Measurements from ENCODE around the gene LRBA. TPM values are rescaled to one million over a fixed set of nuclear protein-coding genes. Genes with fewer than 3 reads are reported as not detected.

LRBA gene
- total and polyA plus RNA-seq, 12 donors: 6.2 to 31.2 (median 23.9) TPM

GRCh38 chr4:150495550-150495949 is 519.5 kb downstream of the LRBA start:
- no peak for TF ChIP-seq CTCF (IDR thresholded peaks at IDR 0.05)
- no peaks in the 10 kb centered on the region for H3K4me1 ChIP-seq
- ATAC-seq: no peak
- H3K9me3 ChIP-seq: no peaks in the 10 kb centered on the region
- no peak overlapping the region for H3K27ac ChIP-seq
- DNase-seq: no peak
- no peaks in the 10 kb centered on the region for H3K27me3 ChIP-seq
- intact Hi-C loops (cut with DNase I): no loop called here
- no peak overlapping the region for H3K4me3 ChIP-seq
- no peaks in the 10 kb centered on the region for H3K36me3 ChIP-seq

DNA sequence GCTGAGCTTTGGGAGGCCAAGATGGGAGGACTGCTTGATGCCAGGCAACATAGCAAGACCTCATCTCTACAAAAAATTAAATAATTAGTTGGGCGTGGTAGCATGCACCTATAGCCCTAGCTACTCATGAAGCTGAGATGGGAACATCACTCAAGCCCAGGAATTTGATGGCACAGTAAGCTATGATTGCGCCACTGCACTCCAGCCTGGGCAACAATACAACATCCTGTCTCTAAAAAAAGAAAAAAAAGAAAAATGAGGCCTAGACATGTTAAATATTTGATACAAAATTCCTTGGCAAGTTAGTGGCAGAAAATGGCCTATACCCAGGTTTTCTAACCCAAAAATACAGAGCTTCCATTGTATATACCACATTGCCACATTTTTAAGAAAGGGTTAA is 521.2 kb downstream of the LRBA start:
- no peaks in the 10 kb centered on the region for H3K27me3 ChIP-seq
- H3K4me3 ChIP-seq: no peak overlapping the region
- TF ChIP-seq CTCF (IDR thresholded peaks at IDR 0.05): no peak
- 98 to 100% methylated on average over 2 of the region's 2 CpGs for WGBS, 2 donors
- ATAC-seq (no peak), DNase-seq (no peak)
- no peak overlapping the region for H3K27ac ChIP-seq
- no peaks in the 10 kb centered on the region for H3K9me3 ChIP-seq
- intact Hi-C loops (cut with DNase I): no loop called here
- H3K4me1 ChIP-seq: no peaks in the 10 kb centered on the region
- peaks cover 0 to 6% (median 0%) of the 10 kb centered on the region in 9 donors for H3K36me3 ChIP-seq

GRCh38 chr4:150491132-150492049 is 523.7 kb downstream of the LRBA start:
- WGBS, 2 donors: 59 to 64% methylated on average over 3 of the region's 3 CpGs
- no peaks in the 10 kb centered on the region for H3K27me3 ChIP-seq
- intact Hi-C loops (cut with DNase I): no loop called here
- H3K4me1 ChIP-seq: no peaks in the 10 kb centered on the region
- H3K4me3 ChIP-seq: no peak overlapping the region
- H3K9me3 ChIP-seq: no peaks in the 10 kb centered on the region
- ATAC-seq: no peak
- TF ChIP-seq CTCF (IDR thresholded peaks at IDR 0.05): no peak
- peaks cover 0 to 6% (median 0%) of the 10 kb centered on the region in 9 donors for H3K36me3 ChIP-seq
- no peak for DNase-seq
- no peak overlapping the region for H3K27ac ChIP-seq

GRCh38 chr4:150482581-150482980 is 532.5 kb downstream of the LRBA start:
- no peak for DNase-seq
- TF ChIP-seq CTCF (IDR thresholded peaks at IDR 0.05): no peak
- no peaks in the 10 kb centered on the region for H3K4me1 ChIP-seq
- intact Hi-C loops (cut with DNase I): no loop called here
- no peak overlapping the region for H3K27ac ChIP-seq
- no peak overlapping the region for H3K4me3 ChIP-seq
- 80 to 84% methylated on average over 4 of the region's 4 CpGs for WGBS, 2 donors
- H3K27me3 ChIP-seq: no peaks in the 10 kb centered on the region
- H3K36me3 ChIP-seq: peaks cover 0 to 23% (median 0%) of the 10 kb centered on the region in 9 donors
- no peak for ATAC-seq
- H3K9me3 ChIP-seq: no peaks in the 10 kb centered on the region
